ENCODE data around the gene MRPL41. TPM values are rescaled to one million over a fixed set of nuclear protein-coding genes. Genes with fewer than 3 reads are reported as not detected.

MRPL41 gene
- 19.7 TPM for total RNA-seq

DNA sequence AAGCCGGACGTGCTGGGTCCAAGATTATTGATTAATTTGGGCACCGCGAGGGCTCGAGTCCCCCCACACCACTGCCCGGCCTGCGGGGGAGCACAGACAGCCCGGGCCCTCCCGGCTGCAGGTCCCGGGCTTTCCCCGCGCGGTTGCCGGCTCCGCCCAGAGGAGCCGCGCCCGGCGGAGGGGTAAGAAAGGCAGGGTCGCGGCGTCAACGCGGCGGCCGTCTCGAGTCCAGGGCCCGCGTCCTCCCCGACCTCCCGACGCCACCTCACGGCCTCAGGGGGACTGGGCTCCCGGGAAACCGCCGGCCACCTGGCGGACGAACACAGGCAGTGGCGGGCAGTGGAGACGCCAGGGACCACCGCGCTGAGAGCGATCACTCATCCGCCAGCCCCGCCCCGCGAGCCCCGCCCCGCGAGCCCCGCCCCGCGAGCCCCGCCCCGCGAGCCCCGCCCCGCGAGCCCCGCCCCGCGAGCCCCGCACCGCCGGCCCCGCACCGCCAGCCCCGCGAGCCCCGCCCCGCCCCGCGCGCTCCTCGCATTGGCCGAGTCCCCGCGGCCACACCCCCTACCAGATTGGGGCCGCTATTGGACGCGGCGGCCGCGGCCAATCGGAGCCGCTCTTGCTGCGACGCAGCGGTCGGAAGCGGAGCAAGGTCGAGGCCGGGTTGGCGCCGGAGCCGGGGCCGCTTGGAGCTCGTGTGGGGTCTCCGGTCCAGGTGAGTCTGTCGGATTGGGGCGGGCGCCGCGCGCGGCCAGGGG, at the start of gene MRPL41:
MRPL41 (plus strand) TSS at position 616 of the 758 bp plus-strand sequence. CDS start 203 bp downstream, outside the sequence.

DNA sequence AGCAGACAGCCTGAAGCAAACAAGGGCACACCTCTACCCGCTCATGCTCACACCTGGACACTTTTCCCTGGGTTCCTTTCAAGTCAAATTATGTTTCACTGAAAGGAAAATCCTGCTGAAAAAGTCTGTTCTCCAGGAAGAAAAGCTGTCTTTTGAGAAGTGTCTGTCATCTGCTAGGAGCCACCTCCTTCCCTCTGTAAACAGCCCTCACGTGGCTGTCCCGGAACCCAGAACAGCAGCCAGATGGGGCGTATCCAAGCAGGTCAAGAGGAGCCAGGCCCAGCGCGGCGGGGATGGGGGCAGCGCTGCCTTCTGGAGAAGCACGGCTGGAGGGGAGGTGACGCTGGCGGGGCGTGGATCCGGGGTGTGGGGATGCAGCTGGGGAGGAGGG, 1.5 kb upstream of the MRPL41 start, which contains the start of gene PNPLA7:
PNPLA7 (minus strand) TSS at position 172 of the 391 bp plus-strand sequence. CDS start 205 bp downstream, outside the sequence.

DNA sequence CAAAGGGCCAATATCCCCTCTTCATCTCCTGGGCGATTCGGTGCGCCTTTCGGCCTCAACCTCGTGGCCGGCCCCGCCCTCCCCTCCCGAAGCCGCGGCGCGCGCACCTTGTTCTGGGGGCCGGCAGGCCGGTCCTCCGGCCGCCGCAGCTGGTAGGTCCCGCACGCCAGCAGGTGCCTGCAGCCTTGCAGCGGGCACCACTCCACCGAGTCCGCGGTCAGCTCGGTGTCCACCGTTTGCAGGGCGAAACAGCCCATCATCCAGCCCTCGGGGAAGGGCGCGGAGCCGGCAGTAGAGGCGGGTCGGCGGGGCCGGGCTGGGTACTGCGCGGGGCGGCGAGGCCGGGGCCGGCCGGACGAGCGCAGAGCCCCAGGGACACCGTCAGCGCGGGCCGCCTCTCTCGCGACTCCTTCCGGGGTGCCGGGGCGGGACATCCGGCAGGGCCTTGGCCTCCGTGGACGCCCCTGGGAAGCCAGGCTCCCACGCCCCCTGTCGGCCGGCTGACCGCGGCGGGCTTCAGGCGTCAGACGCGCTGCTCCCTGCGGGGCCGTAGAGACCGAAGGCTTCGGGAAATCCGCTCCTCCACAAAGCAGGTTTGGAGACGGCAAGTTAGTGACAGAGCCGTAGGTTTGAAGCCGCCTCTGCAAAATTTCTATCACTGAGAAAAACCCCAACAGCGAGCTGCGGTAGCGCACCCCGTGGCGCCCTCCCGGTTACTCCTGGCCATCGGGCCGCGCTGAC, 27.0 kb downstream of the MRPL41 start, which contains the start of gene DPH7:
DPH7 (minus strand) TSS at position 408 of the 741 bp plus-strand sequence; CDS start at position 260, 148 bp downstream.

DNA sequence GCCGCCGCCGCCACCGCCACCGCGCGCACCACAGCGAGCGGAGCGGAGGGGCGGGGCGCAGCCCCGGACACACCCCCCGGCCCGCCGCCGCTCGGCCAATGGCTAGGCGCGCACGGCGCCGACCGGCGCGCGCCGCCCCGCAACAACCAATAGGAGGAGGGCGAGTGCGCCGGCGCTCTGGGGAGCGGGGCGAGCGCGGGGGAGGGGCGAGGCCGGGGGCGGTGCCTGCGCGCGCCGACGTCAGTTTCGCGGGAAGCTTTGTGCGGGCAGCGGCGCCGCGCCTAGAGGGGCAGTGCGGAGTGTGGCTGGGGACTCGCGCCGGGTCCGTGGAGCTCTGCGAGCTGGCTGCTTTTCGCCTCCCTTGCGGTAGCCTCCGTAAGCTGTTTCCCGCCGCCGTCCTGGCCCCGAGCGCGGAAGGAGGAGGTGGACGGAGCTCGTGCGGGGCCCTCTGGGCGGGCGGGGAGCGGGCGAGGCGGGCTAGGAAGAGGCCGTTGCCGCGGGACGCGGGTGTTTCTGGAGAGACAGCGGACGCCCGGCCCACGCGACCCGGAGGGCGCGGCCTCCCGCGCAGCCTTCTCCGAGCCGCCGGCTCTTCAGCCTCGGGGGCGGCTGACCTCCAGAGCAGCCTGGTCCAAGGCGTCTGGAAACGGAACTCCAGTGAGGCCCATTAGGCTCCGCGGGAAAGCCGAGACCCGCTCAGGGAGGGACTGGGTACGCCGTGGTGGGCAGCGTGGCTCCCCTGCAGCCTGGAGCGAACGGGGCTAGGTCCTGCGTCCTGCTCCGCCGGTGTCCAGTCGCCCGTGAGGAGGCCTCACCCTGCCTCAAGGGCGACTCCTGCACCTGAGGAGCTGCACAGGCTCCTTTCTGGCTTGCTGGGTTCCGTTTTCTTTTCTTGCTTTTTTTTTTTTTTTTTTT, 39.0 kb downstream of the MRPL41 start, which contains the start of gene ZMYND19:
ZMYND19 (minus strand) TSS at position 44 of the 915 bp plus-strand sequence. CDS start 249 bp downstream, outside the sequence.

Other genes with a start within 250 kb of the MRPL41 start
- gene NRARP, start 249.6 kb upstream of the MRPL41 start, total RNA-seq: 5.0 TPM
- gene EXD3, start 128.7 kb upstream of the MRPL41 start, total RNA-seq: 36.9 TPM
- 2.5 TPM for gene NOXA1, start 128.5 kb upstream of the MRPL41 start, total RNA-seq
- gene ENTPD8, start 110.5 kb upstream of the MRPL41 start, total RNA-seq: not detected
- 66.7 TPM for gene NSMF, start 92.5 kb upstream of the MRPL41 start, total RNA-seq
- 3.8 TPM for gene PNPLA7, start 1.5 kb upstream of the MRPL41 start, total RNA-seq
- gene DPH7, start 27.0 kb downstream of the MRPL41 start, total RNA-seq: 49.1 TPM
- 20.7 TPM for gene ZMYND19, start 38.6 kb downstream of the MRPL41 start, total RNA-seq
- 42.9 TPM for gene ARRDC1, start 53.8 kb downstream of the MRPL41 start, total RNA-seq
- gene EHMT1, start 67.1 kb downstream of the MRPL41 start, total RNA-seq: 128 TPM